ENCODE data around the gene THBS1. TPM values are rescaled to one million over a fixed set of nuclear protein-coding genes. Genes with fewer than 3 reads are reported as not detected.
A peak's percentile ranks its signal among the peaks of the same experiment; 100 is the strongest.

The THBS1 gene
- total RNA-seq, 1 donor from 2014 or later, result 725 TPM

DNA sequence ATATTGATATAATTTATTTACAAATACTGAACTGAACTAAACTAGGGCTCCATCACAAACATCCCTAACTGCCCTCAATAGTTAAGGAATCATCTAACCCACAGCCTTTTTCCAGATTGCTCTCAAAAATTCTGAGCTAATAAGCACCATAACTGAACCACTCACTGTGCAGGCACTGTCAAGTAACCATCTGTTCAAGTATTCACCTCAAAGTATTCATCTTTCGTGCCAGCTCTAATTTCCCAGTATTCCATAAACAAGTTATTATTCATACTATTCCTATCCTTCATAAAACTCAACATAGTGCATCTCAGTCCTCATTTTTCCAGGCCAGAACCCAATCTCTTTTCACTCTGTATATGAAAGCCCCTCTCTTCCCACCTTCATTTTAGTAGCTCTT lies 41.1 kb downstream of the THBS1 start:
- intact Hi-C loops (cut with DNase I), result no loop called here
- H3K4me1 ChIP-seq, result peaks cover 7 to 10% of the 10 kb centered on the region in 2 donors
- no peaks in the 10 kb centered on the region for H3K9me3 ChIP-seq
- DNase-seq (ENCODE audit: low spot score in 2 of 2), result no peak
- no peak overlapping the region for H3K4me3 ChIP-seq
- no peak overlapping the region for H3K27ac ChIP-seq
- TF ChIP-seq, protein P1, sequence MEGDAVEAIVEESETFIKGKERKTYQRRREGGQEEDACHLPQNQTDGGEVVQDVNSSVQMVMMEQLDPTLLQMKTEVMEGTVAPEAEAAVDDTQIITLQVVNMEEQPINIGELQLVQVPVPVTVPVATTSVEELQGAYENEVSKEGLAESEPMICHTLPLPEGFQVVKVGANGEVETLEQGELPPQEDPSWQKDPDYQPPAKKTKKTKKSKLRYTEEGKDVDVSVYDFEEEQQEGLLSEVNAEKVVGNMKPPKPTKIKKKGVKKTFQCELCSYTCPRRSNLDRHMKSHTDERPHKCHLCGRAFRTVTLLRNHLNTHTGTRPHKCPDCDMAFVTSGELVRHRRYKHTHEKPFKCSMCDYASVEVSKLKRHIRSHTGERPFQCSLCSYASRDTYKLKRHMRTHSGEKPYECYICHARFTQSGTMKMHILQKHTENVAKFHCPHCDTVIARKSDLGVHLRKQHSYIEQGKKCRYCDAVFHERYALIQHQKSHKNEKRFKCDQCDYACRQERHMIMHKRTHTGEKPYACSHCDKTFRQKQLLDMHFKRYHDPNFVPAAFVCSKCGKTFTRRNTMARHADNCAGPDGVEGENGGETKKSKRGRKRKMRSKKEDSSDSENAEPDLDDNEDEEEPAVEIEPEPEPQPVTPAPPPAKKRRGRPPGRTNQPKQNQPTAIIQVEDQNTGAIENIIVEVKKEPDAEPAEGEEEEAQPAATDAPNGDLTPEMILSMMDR (IDR thresholded peaks at IDR 0.05), result no peak
- H3K27me3 ChIP-seq, result no peaks in the 10 kb centered on the region
- no peaks in the 10 kb centered on the region for H3K36me3 ChIP-seq

DNA sequence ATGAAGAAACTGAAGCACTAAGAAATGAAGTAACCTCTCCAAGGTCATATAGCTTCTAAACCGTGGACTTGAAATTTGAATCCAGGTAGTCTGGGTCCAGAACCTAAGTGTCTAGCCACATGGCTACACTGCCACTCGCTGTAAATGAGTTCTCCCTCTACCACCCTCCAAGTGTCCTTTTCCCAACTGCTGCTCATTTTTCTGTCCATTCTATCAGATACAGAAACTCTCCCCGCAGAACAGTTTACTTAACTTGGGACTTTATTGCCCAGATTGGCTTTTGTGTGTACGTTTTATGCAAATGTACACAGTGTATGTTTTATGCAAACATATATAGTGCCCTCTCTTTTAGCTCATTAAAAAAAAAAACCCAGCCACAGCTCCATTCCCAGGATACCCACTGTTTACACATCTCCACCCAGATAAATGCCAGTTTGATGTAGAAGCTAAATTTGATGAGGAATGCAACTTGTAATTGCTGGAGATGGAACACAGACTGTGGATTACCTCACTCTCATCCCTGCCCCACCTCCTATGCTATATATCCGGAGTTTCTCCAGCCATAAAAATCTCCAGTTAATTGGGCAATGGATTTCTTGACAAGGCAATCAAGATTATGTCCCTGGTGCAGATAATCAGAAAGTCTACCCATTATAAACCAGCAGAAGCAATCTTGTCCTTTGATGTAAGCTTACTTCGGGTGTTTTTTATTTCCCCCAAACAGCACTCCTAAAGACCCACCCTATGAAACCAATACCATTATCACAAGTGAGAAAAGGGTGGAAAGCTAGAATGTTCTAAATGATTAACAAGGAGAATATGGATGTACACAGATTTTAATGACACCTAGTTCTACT lies 42.0 kb downstream of the THBS1 start:
- Histone ChIP-seq H3K4me1 (peaks cover 7 to 10% of the 10 kb centered on the region in 2 donors), H3K27ac (no peak overlapping the region), H3K4me3 (no peak overlapping the region), H3K27me3 (no peaks in the 10 kb centered on the region), H3K9me3 (no peaks in the 10 kb centered on the region), H3K36me3 (no peaks in the 10 kb centered on the region)
- TF ChIP-seq, protein P1 (IDR thresholded peaks at IDR 0.05), result no peak
- intact Hi-C loops (cut with DNase I), result no loop called here
- DNase-seq (ENCODE audit: low spot score in 2 of 2), result no peak

- Histone ChIP-seq H3K4me3 (no peak overlapping the region), H3K36me3 (no peaks in the 10 kb centered on the region), H3K27me3 (no peaks in the 10 kb centered on the region), H3K9me3 (no peaks in the 10 kb centered on the region), H3K4me1 (peaks cover 7 to 10% of the 10 kb centered on the region in 2 donors), H3K27ac (no peak overlapping the region)
- TF ChIP-seq, protein P1 (IDR thresholded peaks at IDR 0.05), result no peak
- DNase-seq (ENCODE audit: low spot score in 2 of 2), result no peak
- intact Hi-C loops (cut with DNase I), result no loop called here
Observed at GRCh38 chr15:39623529-39623931, 42.7 kb downstream of the THBS1 start.

- no peaks in the 10 kb centered on the region for H3K36me3 ChIP-seq
- peak; percentile 26 to 80 for DNase-seq (ENCODE audit: low spot score in 2 of 2)
- no peaks in the 10 kb centered on the region for H3K9me3 ChIP-seq
- peak overlapping the region; percentile 74 to 76 for H3K27ac ChIP-seq
- intact Hi-C loops (cut with DNase I), result no loop called here
- TF ChIP-seq, protein P1 (IDR thresholded peaks at IDR 0.05), result no peak
- H3K27me3 ChIP-seq, result no peaks in the 10 kb centered on the region
- H3K4me1 ChIP-seq, result peaks cover 7 to 13% of the 10 kb centered on the region in 2 donors
- no peak overlapping the region for H3K4me3 ChIP-seq
Observed at GRCh38 chr15:39624806-39625205, 43.9 kb downstream of the THBS1 start.

DNA sequence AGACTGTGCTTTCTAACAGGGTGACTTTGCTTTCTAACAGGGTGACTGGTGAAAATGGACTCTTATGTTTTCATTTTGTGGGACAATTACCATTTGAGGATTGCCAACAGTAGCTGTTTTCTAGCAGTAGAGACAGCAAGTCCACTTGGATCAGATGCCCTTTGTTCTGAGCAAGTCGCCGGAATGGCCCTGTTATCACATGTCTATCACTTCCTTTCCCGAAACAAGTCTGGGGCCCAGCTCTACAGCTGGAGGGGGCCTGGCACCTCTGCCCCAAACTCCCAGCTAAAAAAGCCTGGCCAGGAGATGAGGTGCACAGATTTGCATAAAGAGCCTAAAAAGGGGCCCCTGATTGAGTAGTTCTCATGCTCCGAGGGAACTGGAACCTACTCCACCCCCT lies 44.6 kb downstream of the THBS1 start:
- intact Hi-C loops (cut with DNase I), result no loop called here
- H3K27me3 ChIP-seq, result no peaks in the 10 kb centered on the region
- no peak for DNase-seq (ENCODE audit: low spot score in 2 of 2)
- H3K9me3 ChIP-seq, result no peaks in the 10 kb centered on the region
- peak overlapping the region; percentile 74 to 76 for H3K27ac ChIP-seq
- H3K4me3 ChIP-seq, result no peak overlapping the region
- TF ChIP-seq, protein P1 (IDR thresholded peaks at IDR 0.05), result no peak
- peaks cover 7 to 13% of the 10 kb centered on the region in 2 donors for H3K4me1 ChIP-seq
- no peaks in the 10 kb centered on the region for H3K36me3 ChIP-seq
